Body of pancreas (tissue), 4 donors: Measurements from ENCODE around the gene CCDC80. TPM values are rescaled to one million over a fixed set of nuclear protein-coding genes. Genes with fewer than 3 reads are reported as not detected.

ENCODE experiments used
- ATAC-seq: fragments of 150-250 bp; one replicate; pipeline ENCODE4 v1.9.1; 2016
- DNase-seq, 4 donors: peaks; one replicate each; pipeline ENCODE4 v3.0.0-alpha.2; 2019
- H3K27ac ChIP-seq, 4 donors: fragments of 200-600 bp; sonication (generic); 1 replicate in 3 of 4; 2 replicates in 1 of 4; pipeline versions ENCODE4 v1.5.1 to v1.6.1; 2016 to 2019; ENCODE audit warnings: mild to moderate bottlenecking in 1 of 4, mixed read lengths in 1 of 4, moderate library complexity in 1 of 4
- H3K27me3 ChIP-seq, 2 donors: fragments of 200-600 bp; sonication (generic); one replicate each; pipeline ENCODE4 v1.6.0; 2016; ENCODE audit warnings: mild to moderate bottlenecking in 1 of 2
- H3K36me3 ChIP-seq, 2 donors: fragments of 200-600 bp; sonication (generic); replicated peaks in 1 of 2; 2 replicates each; pipeline ENCODE4 v1.5.1; 2016; ENCODE audit warnings: low read depth in 2 of 2; ENCODE audit not compliant: insufficient read depth in 1 of 2
- H3K4me1 ChIP-seq: fragments of 200-600 bp; sonication (generic); one replicate; pipeline ENCODE4 v1.6.0; 2016
- H3K4me3 ChIP-seq, 2 donors: fragments of 200-600 bp; sonication (generic); 1 replicate in 1 of 2; 2 replicates in 1 of 2; pipeline ENCODE4 v1.5.1; 2016 to 2019
- H3K9me3 ChIP-seq, 3 donors: fragments of 200-600 bp; sonication (generic); 1 replicate in 2 of 3; 2 replicates in 1 of 3; pipeline ENCODE4 v1.5.1; 2016
- CTCF ChIP-seq, 7 experiments: fragments of 450-650 bp in 4 of 7; fragments of 200-600 bp in 3 of 7; sonication (generic) in 3 of 7; IDR thresholded peaks; one replicate each; pipeline ENCODE4 v1.5.1; 2016 to 2019; ENCODE audit warnings: antibody characterized with exemption in 7 of 7
- POLR2A ChIP-seq, 3 donors: fragments of 450-650 bp; IDR thresholded peaks; one replicate each; pipeline ENCODE4 v1.6.1; 2016; ENCODE audit warnings: antibody characterized with exemption in 3 of 3, mild to moderate bottlenecking in 2 of 3
- WGBS, 2 donors: methylation state at CpG; one replicate each; pipeline ENCODE4 v1.1.5; 2017; 5-methylcytosine and 5-hydroxymethylcytosine counted together
- intact Hi-C: fragments of 100-400 bp; cut with DNase I; formaldehyde crosslinking; loops from one replicate; pipeline ENCODE4 v1.15.1; 2023
- total RNA-seq, 2 donors: library from RNA; depleted of rRNA; stranded (reverse); fragments of >200 nt; gene quantifications; one replicate each; pipeline ENCODE4 v1.1.0, GENCODE V29; 2016

The CCDC80 gene
- total RNA-seq, 2 donors from 2014 or later: 17.4 to 25.1 TPM

DNA sequence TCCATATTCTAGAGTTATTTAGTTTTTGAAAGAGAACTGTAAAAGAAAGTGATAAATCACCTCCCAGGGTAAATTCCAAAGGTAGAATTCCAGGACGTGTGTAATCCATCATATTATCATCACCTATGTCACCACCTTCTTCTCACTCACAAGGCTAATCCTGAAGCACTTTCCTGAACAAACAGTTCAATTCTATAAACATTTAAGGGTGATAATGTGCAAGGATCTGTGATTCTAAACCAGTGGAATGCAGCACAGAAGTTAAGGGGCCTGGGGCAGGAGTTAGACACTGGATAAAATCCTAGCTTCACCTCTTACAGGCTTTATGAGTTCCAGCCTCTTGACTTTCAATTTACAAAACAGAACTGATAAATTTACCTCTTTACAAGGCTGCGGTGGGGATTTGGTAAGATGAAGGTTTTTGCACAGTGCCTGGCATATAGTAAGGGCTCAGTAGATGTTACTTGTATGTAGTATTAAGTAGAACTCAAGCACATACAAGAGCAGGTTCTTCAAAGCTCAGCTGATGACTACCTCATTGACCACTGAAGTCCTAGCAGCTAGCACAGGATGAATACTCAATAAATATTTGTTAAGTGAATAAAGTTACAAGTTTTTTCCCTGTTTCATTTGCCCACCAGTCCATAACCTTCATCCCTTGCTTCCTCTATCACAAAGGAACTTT, 47.3 kb upstream of the CCDC80 start:
- Histone ChIP-seq H3K9me3 (no peaks in the 10 kb centered on the region), H3K27ac (no peak overlapping the region), H3K36me3 (no peaks in the 10 kb centered on the region), H3K4me1 (no peaks in the 10 kb centered on the region), H3K4me3 (no peak overlapping the region), H3K27me3 (no peaks in the 10 kb centered on the region)
- no peak for ATAC-seq
- no peak for DNase-seq
- intact Hi-C loops: no loop called here
- TF ChIP-seq POLR2A (IDR thresholded peaks at IDR 0.05) (no peak), CTCF (IDR thresholded peaks at IDR 0.05) (no peak)
- WGBS, 2 donors: 15 to 21% methylated on average over 2 of the region's 2 CpGs

GRCh38 chr3:112687616-112688015, 46.7 kb upstream of the CCDC80 start:
- Histone ChIP-seq H3K9me3 (no peaks in the 10 kb centered on the region), H3K27ac (no peak overlapping the region), H3K27me3 (no peaks in the 10 kb centered on the region), H3K4me3 (no peak overlapping the region), H3K36me3 (no peaks in the 10 kb centered on the region), H3K4me1 (no peaks in the 10 kb centered on the region)
- TF ChIP-seq CTCF (IDR thresholded peaks at IDR 0.05): no peak
- no peak for TF ChIP-seq POLR2A (IDR thresholded peaks at IDR 0.05)
- 69 to 84% methylated on average over 1 of the region's 1 CpG for WGBS, 2 donors
- intact Hi-C loops: no loop called here
- DNase-seq (no peak), ATAC-seq (no peak)

- DNase-seq (no peak), ATAC-seq (no peak)
- H3K27me3 ChIP-seq: no peaks in the 10 kb centered on the region
- H3K4me3 ChIP-seq: no peak overlapping the region
- H3K27ac ChIP-seq: no peak overlapping the region
- no peaks in the 10 kb centered on the region for H3K9me3 ChIP-seq
- intact Hi-C loops: no loop called here
- H3K4me1 ChIP-seq: no peaks in the 10 kb centered on the region
- H3K36me3 ChIP-seq: no peaks in the 10 kb centered on the region
- TF ChIP-seq CTCF (IDR thresholded peaks at IDR 0.05) (no peak), POLR2A (IDR thresholded peaks at IDR 0.05) (no peak)
- WGBS, 2 donors: 30 to 45% methylated on average over 3 of the region's 3 CpGs
Measured at GRCh38 chr3:112687211-112687610, 46.3 kb upstream of the CCDC80 start.

- no peak for ATAC-seq
Measured at GRCh38 chr3:112685956-112686799, 45.2 kb upstream of the CCDC80 start.

More at GRCh38 chr3:112685956-112686799, 45.2 kb upstream of the CCDC80 start:
- TF ChIP-seq CTCF (IDR thresholded peaks at IDR 0.05): no peak
- TF ChIP-seq POLR2A (IDR thresholded peaks at IDR 0.05): no peak
- H3K27me3 ChIP-seq: no peaks in the 10 kb centered on the region
- H3K4me3 ChIP-seq: no peak overlapping the region
- H3K4me1 ChIP-seq: no peaks in the 10 kb centered on the region
- no peaks in the 10 kb centered on the region for H3K9me3 ChIP-seq
- H3K36me3 ChIP-seq: no peaks in the 10 kb centered on the region
- H3K27ac ChIP-seq: no peak overlapping the region
- no peak for DNase-seq
- 52 to 60% methylated on average over 5 of the region's 5 CpGs for WGBS, 2 donors
- intact Hi-C loops: no loop called here
